Fibroblast of upper back skin (primary cell): ENCODE measurements around the gene HMCN1.

ENCODE experiments used
- DNase-seq: peaks from one replicate; pipeline ENCODE4 v3.0.0-alpha.2; 2013

Gene HMCN1

GRCh38 chr1:185972096-185972850 lies 238.1 kb downstream of the HMCN1 start:
- DNase-seq = peak; percentile 86

DNA sequence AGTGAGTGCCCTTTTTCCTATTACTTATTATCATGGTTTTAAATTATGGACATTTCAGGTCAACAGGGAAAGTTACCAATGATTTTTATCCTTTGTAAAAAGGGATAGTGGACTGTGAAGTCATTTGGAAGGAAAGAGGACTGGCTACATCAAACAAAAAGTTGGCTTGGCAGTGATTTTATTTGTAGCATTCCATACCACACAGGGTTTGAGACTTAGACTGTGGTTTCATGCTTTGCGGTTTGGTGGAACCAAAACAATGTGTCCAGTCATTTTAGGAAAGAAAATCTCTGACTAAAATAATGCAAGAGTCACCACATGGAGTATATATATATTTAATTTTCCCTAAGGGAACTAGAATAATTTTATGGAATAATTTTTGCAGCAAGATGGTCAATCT lies 239.5 kb downstream of the HMCN1 start:
- peak; percentile 99 for DNase-seq

- DNase-seq = no peak
These were observed 240.4 kb downstream of the HMCN1 start for GRCh38 chr1:185974367-185975170.

DNA sequence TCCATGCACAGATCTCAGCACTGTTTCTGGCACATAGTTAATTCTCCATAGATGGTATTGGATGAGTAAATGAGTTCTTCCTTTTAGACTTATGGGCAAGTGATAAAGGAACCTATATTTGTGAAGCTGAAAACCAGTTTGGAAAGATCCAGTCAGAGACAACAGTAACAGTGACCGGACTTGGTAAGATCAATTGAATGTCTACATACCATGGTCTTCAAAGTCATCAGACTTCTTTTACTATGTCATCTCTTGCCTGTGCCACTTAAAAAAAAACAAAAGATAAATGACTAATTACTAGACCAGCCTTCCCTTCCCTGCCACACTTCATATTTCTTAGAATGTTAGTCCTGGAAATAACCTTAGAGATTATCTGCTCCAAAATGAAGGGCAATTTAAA lies 246.7 kb downstream of the HMCN1 start:
- no peak for DNase-seq

GRCh38 chr1:185984113-185984836 lies 250.1 kb downstream of the HMCN1 start:
- DNase-seq = no peak

DNA sequence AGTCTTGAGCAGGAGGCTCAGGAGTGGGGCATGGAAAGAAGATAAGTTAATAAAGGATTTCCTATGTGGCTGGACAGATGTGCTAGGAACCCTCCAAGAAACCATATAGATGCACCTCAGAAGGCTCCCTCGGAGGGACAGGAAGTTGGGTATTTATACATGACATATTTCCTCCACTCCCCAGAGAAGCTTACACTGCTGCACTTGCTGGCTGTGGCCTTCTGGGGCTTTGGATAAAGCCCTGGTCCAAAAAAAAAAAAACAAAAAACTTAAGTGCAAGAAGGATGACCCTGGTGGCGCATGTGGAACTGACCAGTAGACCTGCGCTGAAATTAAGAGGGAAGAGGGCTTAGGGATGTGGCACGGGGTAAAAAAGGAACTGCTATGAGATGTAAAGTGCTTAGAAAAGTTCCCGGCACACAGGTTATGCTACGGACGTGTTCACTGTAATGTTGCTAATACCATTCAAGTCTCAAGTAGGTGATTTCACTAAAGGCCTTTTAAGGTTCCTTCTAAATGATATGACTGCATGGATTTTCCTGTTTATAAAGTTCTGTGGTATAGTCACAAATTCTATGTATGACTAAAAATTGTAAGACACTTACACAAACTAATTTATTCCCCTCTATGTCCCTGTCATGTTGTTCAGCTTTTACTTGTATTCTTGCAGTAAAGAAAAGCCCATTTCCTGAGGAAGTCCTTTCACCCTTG lies 253.6 kb downstream of the HMCN1 start:
- DNase-seq = no peak

DNA sequence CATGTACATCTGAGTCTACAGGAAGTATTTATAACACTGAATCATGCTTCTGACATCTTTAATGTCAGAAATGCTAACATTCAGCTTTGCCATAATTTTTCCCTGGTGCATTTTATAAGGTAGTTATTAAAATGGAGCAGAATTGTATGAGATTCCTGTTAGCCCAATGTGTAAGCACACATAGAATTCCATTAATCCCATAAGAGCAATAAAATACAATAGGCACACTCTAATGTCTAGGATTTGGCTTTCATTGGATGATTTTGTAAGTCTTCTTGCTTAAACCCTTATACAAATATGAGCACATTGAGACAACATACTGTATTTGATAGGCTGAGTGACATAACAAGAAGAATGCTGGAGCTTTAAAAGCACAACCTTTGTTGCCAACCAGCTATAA lies 256.4 kb downstream of the HMCN1 start:
- DNase-seq = peak; percentile 74

DNA sequence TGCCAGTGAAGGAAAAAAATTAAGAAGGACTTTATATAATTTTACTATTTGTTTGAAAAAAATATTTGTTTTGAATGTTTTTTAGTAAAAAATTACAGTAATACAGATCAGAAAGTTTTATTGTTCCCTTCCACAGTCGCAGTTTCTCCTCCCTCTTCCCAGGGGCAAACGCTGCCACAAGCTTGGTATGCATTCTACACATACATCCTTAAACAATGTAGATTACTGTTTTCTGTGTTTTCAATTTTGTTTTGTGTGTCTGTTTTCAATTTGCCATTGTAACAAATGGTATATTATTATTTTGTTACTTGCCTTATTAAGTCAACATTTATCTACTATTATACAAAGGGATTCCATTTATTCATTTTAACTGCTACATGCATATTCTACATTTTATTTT lies 257.1 kb downstream of the HMCN1 start:
- no peak for DNase-seq

DNA sequence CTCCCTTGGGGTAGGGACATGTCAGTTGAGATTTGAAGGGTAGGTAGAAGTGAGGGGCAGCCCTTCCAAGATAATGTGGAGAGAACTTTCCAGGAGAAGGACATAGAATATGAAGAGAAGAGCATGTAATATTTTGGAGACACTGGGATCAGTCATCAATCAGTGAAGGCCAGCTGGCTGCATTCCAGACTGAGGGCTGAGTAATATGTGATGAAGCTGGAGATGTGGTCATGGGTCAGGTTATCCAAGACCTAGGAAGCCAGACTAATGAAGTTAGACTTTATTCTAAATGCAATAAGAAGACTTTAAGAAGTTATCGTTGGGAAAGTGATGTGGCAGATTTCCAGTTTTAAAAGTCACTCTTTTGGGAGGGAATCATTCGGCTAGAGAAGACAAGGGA lies 262.0 kb downstream of the HMCN1 start:
- DNase-seq = peak; percentile 92

- DNase-seq = no peak
These were observed 264.2 kb downstream of the HMCN1 start for GRCh38 chr1:185998391-185998790.

DNA sequence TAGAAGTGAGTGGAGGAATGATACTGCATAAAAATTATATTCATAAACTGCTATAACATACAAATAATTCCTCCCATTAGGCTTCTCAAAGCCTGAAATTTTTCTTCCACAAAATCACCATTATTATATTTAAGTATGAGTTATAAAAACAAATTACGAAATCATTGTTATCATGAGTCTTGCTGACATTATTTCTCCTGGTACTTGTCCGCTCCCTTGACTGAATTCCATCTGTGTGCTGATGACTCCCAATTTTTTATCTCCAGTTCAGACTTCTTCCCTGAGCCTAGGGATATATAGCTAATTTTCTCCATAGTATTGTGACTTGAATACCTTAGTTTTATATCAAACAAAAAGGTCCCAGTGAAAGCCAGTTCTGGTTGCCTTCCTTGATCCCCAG lies 268.2 kb downstream of the HMCN1 start:
- no peak for DNase-seq

DNA sequence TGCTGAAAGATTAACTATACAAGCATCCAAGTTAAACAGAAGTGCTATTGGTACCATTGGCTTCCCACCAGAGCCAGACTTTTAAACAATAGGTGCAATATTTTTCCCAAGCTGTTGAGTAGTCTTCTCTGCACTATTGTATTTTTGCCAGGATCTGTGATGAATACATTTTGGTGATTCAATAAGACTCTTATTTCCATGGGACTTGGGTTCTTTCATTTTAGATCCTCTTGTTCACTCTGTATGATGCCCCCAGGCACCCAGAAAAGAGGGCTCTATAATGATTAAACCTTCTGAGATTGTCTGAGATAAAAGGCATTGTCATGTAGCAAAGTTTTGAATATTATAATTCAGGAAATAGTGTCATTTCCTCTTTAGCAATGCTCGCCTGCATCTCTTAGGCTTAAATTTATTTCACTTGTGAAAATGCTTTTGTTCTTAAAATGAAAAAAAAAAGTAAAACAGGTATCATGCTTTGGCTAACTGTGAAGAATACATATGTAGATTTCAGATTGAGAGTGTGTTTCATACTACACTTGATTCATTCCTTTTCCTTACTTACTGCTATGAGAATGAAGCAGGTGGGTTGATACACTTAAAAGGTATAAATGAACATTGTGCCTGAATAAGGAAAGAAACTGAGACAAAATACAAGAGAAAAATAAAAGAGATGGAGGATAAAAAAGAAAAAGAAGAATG lies 275.0 kb downstream of the HMCN1 start:
- DNase-seq = peak; percentile 79

GRCh38 chr1:186014370-186015037 lies 280.3 kb downstream of the HMCN1 start:
- peak; percentile 77 for DNase-seq

DNA sequence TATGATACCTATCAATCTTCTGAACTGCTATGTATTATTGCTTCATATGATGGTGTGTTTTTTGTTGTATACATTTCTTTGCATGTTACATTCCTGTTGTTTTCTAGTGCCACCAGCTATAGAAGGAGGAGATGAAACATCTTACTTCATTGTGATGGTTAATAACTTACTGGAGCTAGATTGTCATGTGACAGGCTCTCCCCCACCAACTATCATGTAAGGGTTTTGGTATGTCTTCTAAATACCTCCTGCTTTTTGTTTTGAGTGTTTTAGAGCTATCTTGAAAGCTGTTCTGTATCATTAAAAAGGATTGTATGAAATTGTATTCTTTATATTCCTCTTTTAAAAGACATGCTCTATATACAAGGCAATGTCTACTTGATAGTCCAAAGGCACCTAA lies 282.7 kb downstream of the HMCN1 start:
- DNase-seq = peak; percentile 12

- DNase-seq = no peak
These were observed 288.0 kb downstream of the HMCN1 start for GRCh38 chr1:186022184-186022583.

- DNase-seq = peak; percentile 4
These were observed 292.8 kb downstream of the HMCN1 start for GRCh38 chr1:186026946-186027345.

GRCh38 chr1:186027621-186028020 lies 293.4 kb downstream of the HMCN1 start:
- DNase-seq = no peak

- no peak for DNase-seq
These were observed 296.3 kb downstream of the HMCN1 start for GRCh38 chr1:186030453-186030852.

- peak; percentile 28 for DNase-seq
These were observed 299.7 kb downstream of the HMCN1 start for GRCh38 chr1:186033847-186034271.

- peak; percentile 9 for DNase-seq
These were observed 308.0 kb downstream of the HMCN1 start for GRCh38 chr1:186042230-186042629.

DNA sequence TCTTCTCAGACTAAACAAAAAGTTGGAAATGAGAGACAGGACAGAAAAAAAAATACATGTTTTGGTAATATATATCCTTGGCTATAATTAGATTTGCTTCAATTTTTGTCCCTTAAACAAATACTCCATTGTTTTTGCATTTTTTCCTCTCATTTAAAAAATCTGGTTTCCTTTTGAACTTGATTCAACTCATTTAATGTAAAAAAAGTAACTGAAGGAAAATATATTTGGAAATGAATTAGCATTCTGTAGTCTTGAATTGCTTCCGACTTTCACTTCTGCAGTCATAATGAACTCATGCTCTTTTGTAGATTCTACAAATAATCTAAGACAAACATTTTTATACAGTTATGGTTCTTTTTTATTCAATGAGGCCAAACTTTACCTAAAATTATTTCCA lies 309.1 kb downstream of the HMCN1 start:
- no peak for DNase-seq
